ENCODE results near the gene GAGE13.
"Not testable (repeated sequence)": the region's sequence is repeated elsewhere in the genome, so short reads cannot be mapped to it uniquely, and the experiment has no call there.

Gene GAGE13

GRCh38 chrX:49331282-49331681 lies at the start of gene GAGE13:
TSS of gene GAGE13 (plus strand) at chrX:49331582. CDS start at chrX:49332738, 1,156 bp downstream.
- not testable (repeated sequence) for DNase-seq (ENCODE audit: low read depth, low spot score); H3K27ac ChIP-seq

GRCh38 chrX:49282647-49283011 lies 48.8 kb upstream of the GAGE13 start:
- H3K27ac ChIP-seq: no peak overlapping the region
- no peak for DNase-seq (ENCODE audit: low read depth, low spot score)

- no peak for DNase-seq (ENCODE audit: low read depth, low spot score)
Observed at GRCh38 chrX:49284212-49284611, 47.2 kb upstream of the GAGE13 start.

GRCh38 chrX:49286136-49286535 lies 45.2 kb upstream of the GAGE13 start:
- H3K27ac ChIP-seq: no peak overlapping the region
- DNase-seq (ENCODE audit: low read depth, low spot score): no peak

More at GRCh38 chrX:49284212-49284611, 47.2 kb upstream of the GAGE13 start:
- no peak overlapping the region for H3K27ac ChIP-seq

- no peak overlapping the region for H3K27ac ChIP-seq
- no peak for DNase-seq (ENCODE audit: low read depth, low spot score)
Observed at GRCh38 chrX:49286581-49286980, 44.8 kb upstream of the GAGE13 start.

- DNase-seq (ENCODE audit: low read depth, low spot score): no peak
- H3K27ac ChIP-seq: no peak overlapping the region
Observed at GRCh38 chrX:49287665-49288064, 43.7 kb upstream of the GAGE13 start.

- no peak overlapping the region for H3K27ac ChIP-seq
- DNase-seq (ENCODE audit: low read depth, low spot score): no peak
Observed at GRCh38 chrX:49290215-49290614, 41.2 kb upstream of the GAGE13 start.

- H3K27ac ChIP-seq: no peak overlapping the region
- no peak for DNase-seq (ENCODE audit: low read depth, low spot score)
Observed at GRCh38 chrX:49291615-49292337, 39.6 kb upstream of the GAGE13 start.

GRCh38 chrX:49292400-49293362 lies 38.7 kb upstream of the GAGE13 start:
- no peak overlapping the region for H3K27ac ChIP-seq
- DNase-seq (ENCODE audit: low read depth, low spot score): no peak

- not testable (repeated sequence) for H3K27ac ChIP-seq; DNase-seq (ENCODE audit: low read depth, low spot score)
Observed at GRCh38 chrX:49299293-49299692, 32.1 kb upstream of the GAGE13 start.

- H3K27ac ChIP-seq: no peak overlapping the region
- no peak for DNase-seq (ENCODE audit: low read depth, low spot score)
Observed at GRCh38 chrX:49300703-49301102, 30.7 kb upstream of the GAGE13 start.

- DNase-seq (ENCODE audit: low read depth, low spot score): no peak
Observed at GRCh38 chrX:49303346-49303745, 28.0 kb upstream of the GAGE13 start, which contains the start of gene GAGE10. TSS of gene GAGE10 (plus strand) at chrX:49303646. CDS start at chrX:49304860, 1,214 bp downstream.

GRCh38 chrX:49307775-49308174 lies 23.6 kb upstream of the GAGE13 start:
- not testable (repeated sequence) for DNase-seq (ENCODE audit: low read depth, low spot score); H3K27ac ChIP-seq

More at GRCh38 chrX:49303346-49303745, 28.0 kb upstream of the GAGE13 start, which contains the start of gene GAGE10:
- no peak within 1 kb of the TSS for H3K27ac ChIP-seq

GRCh38 chrX:49308604-49309269 lies 22.6 kb upstream of the GAGE13 start:
- H3K27ac ChIP-seq: no peak overlapping the region
- no peak for DNase-seq (ENCODE audit: low read depth, low spot score)

- no peak for DNase-seq (ENCODE audit: low read depth, low spot score)
- H3K27ac ChIP-seq: no peak overlapping the region
Observed at GRCh38 chrX:49309401-49309981, 21.9 kb upstream of the GAGE13 start.

GRCh38 chrX:49310371-49310770 lies 21.0 kb upstream of the GAGE13 start:
- no peak for DNase-seq (ENCODE audit: low read depth, low spot score)
- H3K27ac ChIP-seq: no peak overlapping the region

- DNase-seq (ENCODE audit: low read depth, low spot score): no peak
- no peak overlapping the region for H3K27ac ChIP-seq
Observed at GRCh38 chrX:49312176-49312575, 19.2 kb upstream of the GAGE13 start.

- no peak for DNase-seq (ENCODE audit: low read depth, low spot score)
- no peak overlapping the region for H3K27ac ChIP-seq
Observed at GRCh38 chrX:49316085-49316484, 15.3 kb upstream of the GAGE13 start.

GRCh38 chrX:49321737-49322136 lies 9.6 kb upstream of the GAGE13 start, which contains the start of gene GAGE12J:
TSS of gene GAGE12J (plus strand) at chrX:49322037. CDS start at chrX:49323194, 1,157 bp downstream.
- not testable (repeated sequence) for H3K27ac ChIP-seq; DNase-seq (ENCODE audit: low read depth, low spot score)

GRCh38 chrX:49322266-49322665 lies 9.1 kb upstream of the GAGE13 start:
- H3K27ac ChIP-seq; DNase-seq (ENCODE audit: low read depth, low spot score): not testable (repeated sequence)
